Mesothelial cell of epicardium (in vitro differentiated cells): ENCODE results near the gene ONECUT3. TPM values are rescaled to one million over a fixed set of nuclear protein-coding genes. Genes with fewer than 3 reads are reported as not detected.

Source experiments
- DNase-seq, 2 experiments: peaks; one replicate each; pipeline ENCODE4 v3.0.0; 2021; ENCODE audit warnings: low spot score in 2 of 2; ENCODE audit not compliant: unreplicated experiment in 2 of 2
- H3K27ac Mint-ChIP-seq: 2 replicates; pipeline ENCODE4 v1.8.0; 2021; ENCODE audit warnings: mixed read lengths
- H3K27me3 Mint-ChIP-seq: 2 replicates; pipeline ENCODE4 v1.8.0; 2021; ENCODE audit warnings: low read depth, mixed read lengths
- H3K36me3 Mint-ChIP-seq: 2 replicates; pipeline ENCODE4 v1.8.0; 2021; ENCODE audit warnings: mixed read lengths
- H3K4me1 Mint-ChIP-seq: 2 replicates; pipeline ENCODE4 v1.8.0; 2021; ENCODE audit warnings: mixed read lengths
- H3K4me3 Mint-ChIP-seq: 2 replicates; pipeline ENCODE4 v1.8.0; 2021; ENCODE audit warnings: mild to moderate bottlenecking, moderate library complexity, mixed read lengths
- H3K9me3 Mint-ChIP-seq: 2 replicates; pipeline ENCODE4 v1.8.0; 2021; ENCODE audit warnings: mixed read lengths
- CTCF ChIP-seq: fragments of 200-600 bp; sonication (generic); IDR thresholded peaks from one replicate; pipeline ENCODE4 v1.5.0; 2021; ENCODE audit warnings: antibody characterized with exemption; ENCODE audit not compliant: unreplicated experiment
- total RNA-seq: library from RNA; stranded (reverse); gene quantifications from 3 replicates; pipeline ENCODE4 v1.2.1, GENCODE V29; 2021

The ONECUT3 gene
- total RNA-seq, 1 donor from 2014 or later, result not detected

- TF ChIP-seq CTCF, result no peak
- peaks cover 7% of the 10 kb centered on the region for H3K36me3 Mint-ChIP-seq
- H3K9me3 Mint-ChIP-seq, result no peaks in the 10 kb centered on the region
- H3K27me3 Mint-ChIP-seq, result no peaks in the 10 kb centered on the region
- DNase-seq, result no peak
- H3K4me1 Mint-ChIP-seq, result no peaks in the 10 kb centered on the region
- no peak overlapping the region for H3K27ac Mint-ChIP-seq
- no peak overlapping the region for H3K4me3 Mint-ChIP-seq
Measured at GRCh38 chr19:1818549-1819195, 65.4 kb downstream of the ONECUT3 start.

- no peaks in the 10 kb centered on the region for H3K4me1 Mint-ChIP-seq
- TF ChIP-seq CTCF, result no peak
- H3K9me3 Mint-ChIP-seq, result no peaks in the 10 kb centered on the region
- no peak overlapping the region for H3K4me3 Mint-ChIP-seq
- no peak overlapping the region for H3K27ac Mint-ChIP-seq
- no peaks in the 10 kb centered on the region for H3K27me3 Mint-ChIP-seq
- DNase-seq, result no peak
- peaks cover 10% of the 10 kb centered on the region for H3K36me3 Mint-ChIP-seq
Measured at GRCh38 chr19:1819341-1820255, 66.3 kb downstream of the ONECUT3 start.

- no peak for DNase-seq
- Mint-ChIP-seq H3K36me3 (peaks cover 14% of the 10 kb centered on the region), H3K4me3 (no peak overlapping the region), H3K9me3 (no peaks in the 10 kb centered on the region), H3K27ac (no peak overlapping the region), H3K4me1 (peaks cover 1% of the 10 kb centered on the region), H3K27me3 (no peaks in the 10 kb centered on the region)
- TF ChIP-seq CTCF, result no peak
Measured at GRCh38 chr19:1822210-1822609, 68.9 kb downstream of the ONECUT3 start.

GRCh38 chr19:1823020-1823419 is 69.7 kb downstream of the ONECUT3 start:
- no peaks in the 10 kb centered on the region for H3K27me3 Mint-ChIP-seq
- DNase-seq, result no peak
- TF ChIP-seq CTCF, result no peak
- H3K4me3 Mint-ChIP-seq, result no peak overlapping the region
- no peaks in the 10 kb centered on the region for H3K9me3 Mint-ChIP-seq
- H3K27ac Mint-ChIP-seq, result no peak overlapping the region
- H3K36me3 Mint-ChIP-seq, result peaks cover 14% of the 10 kb centered on the region
- peaks cover 1% of the 10 kb centered on the region for H3K4me1 Mint-ChIP-seq

- peaks cover 12% of the 10 kb centered on the region for H3K36me3 Mint-ChIP-seq
- H3K27ac Mint-ChIP-seq, result no peak overlapping the region
- H3K9me3 Mint-ChIP-seq, result no peaks in the 10 kb centered on the region
- peaks cover 1% of the 10 kb centered on the region for H3K4me1 Mint-ChIP-seq
- no peak for DNase-seq
- TF ChIP-seq CTCF, result no peak
- no peaks in the 10 kb centered on the region for H3K27me3 Mint-ChIP-seq
- no peak overlapping the region for H3K4me3 Mint-ChIP-seq
Measured at GRCh38 chr19:1823539-1824251, 70.4 kb downstream of the ONECUT3 start.
